Uterus (tissue), 4 donors: ENCODE measurements around the gene LCK. TPM values are rescaled to one million over a fixed set of nuclear protein-coding genes. Genes with fewer than 3 reads are reported as not detected.
A peak's percentile ranks its signal among the peaks of the same experiment; 100 is the strongest.

Experiments used
- DNase-seq, 2 donors: peaks; one replicate each; pipeline ENCODE4 v3.0.0-alpha.2; 2019 to 2020
- H3K27ac ChIP-seq, 2 donors: fragments of 200-600 bp; sonication (generic); 1 replicate in 1 of 2; 2 replicates in 1 of 2; pipeline ENCODE4 v1.5.1; 2016 to 2018
- H3K27me3 ChIP-seq, 2 donors: fragments of 200-600 bp; sonication (generic); one replicate each; pipeline ENCODE4 v1.5.1; 2018 to 2019; ENCODE audit warnings: control low read depth in 1 of 2
- H3K36me3 ChIP-seq, 2 donors: fragments of 200-600 bp; sonication (generic); one replicate each; pipeline ENCODE4 v1.5.1; 2019; ENCODE audit warnings: control low read depth in 1 of 2
- H3K4me1 ChIP-seq, 2 donors: fragments of 200-600 bp; sonication (generic); one replicate each; pipeline ENCODE4 v1.5.1; 2018 to 2019; ENCODE audit warnings: control low read depth in 1 of 2
- H3K4me3 ChIP-seq, 2 donors: fragments of 200-600 bp; sonication (generic); 1 replicate in 1 of 2; 2 replicates in 1 of 2; pipeline ENCODE4 v1.5.1; 2018 to 2019; ENCODE audit warnings: mild to moderate bottlenecking in 1 of 2
- H3K9me3 ChIP-seq, 2 donors: fragments of 200-600 bp; sonication (generic); one replicate each; pipeline ENCODE4 v1.5.1; 2019; ENCODE audit warnings: control low read depth in 1 of 2
- CTCF ChIP-seq, 4 experiments: fragments of 200-600 bp in 2 of 4; fragments of 450-650 bp in 2 of 4; sonication (generic) in 2 of 4; IDR thresholded peaks; one replicate each; pipeline ENCODE4 v1.5.1; 2016 to 2019; ENCODE audit warnings: antibody characterized with exemption in 4 of 4, mild to moderate bottlenecking in 2 of 4, moderate library complexity in 1 of 4
- POLR2A ChIP-seq, 2 donors: fragments of 450-650 bp; IDR thresholded peaks; one replicate each; pipeline ENCODE4 v1.6.1; 2016; ENCODE audit warnings: antibody characterized with exemption in 2 of 2, mild to moderate bottlenecking in 1 of 2, moderate library complexity in 1 of 2
- intact Hi-C: fragments of 100-400 bp; cut with DNase I; formaldehyde crosslinking; loops from one replicate; pipeline ENCODE4 v1.15.1; 2023; ENCODE audit warnings: low total_unique reads
- total RNA-seq, 4 donors: library from RNA; depleted of rRNA in 3 of 4; stranded (reverse); fragments of >200 nt in 3 of 4; gene quantifications; one replicate each; pipeline versions ENCODE4 v1.1.0 to v1.2.4, GENCODE V29; 2014 to 2023
- donor health status: DM: yes; HTN: yes; CAD: no.

The LCK gene
- total RNA-seq, 4 donors from 2014 or later, result 0.26 to 2.0 (median 1.4) TPM

- Histone ChIP-seq H3K27ac (peak overlapping the region; percentile 79 to 85), H3K4me3 (peak overlapping the region; percentile 60 to 68)
These were observed 11.3 kb upstream of the LCK start for GRCh38 chr1:32239790-32240139.

GRCh38 chr1:32240140-32240951 is 10.7 kb upstream of the LCK start:
- H3K4me3 ChIP-seq, result peak overlapping the region; percentile 60 to 68
- intact Hi-C loops, result loop anchor here (10.0 kb wide), 1 partner anchor 74 kb away; no protein-coding TSS in a partner anchor
- DNase-seq, result peak; percentile 79 to 84
- H3K36me3 ChIP-seq, result no peaks in the 10 kb centered on the region
- H3K9me3 ChIP-seq, result no peaks in the 10 kb centered on the region
- H3K27me3 ChIP-seq, result no peaks in the 10 kb centered on the region
- H3K27ac ChIP-seq, result peak overlapping the region; percentile 79 to 85
- H3K4me1 ChIP-seq, result peaks cover 0 to 6% of the 10 kb centered on the region in 2 donors
- TF ChIP-seq POLR2A (IDR thresholded peaks at IDR 0.05) (peak; percentile 57 to 83), CTCF (IDR thresholded peaks at IDR 0.05) (peak; percentile 27 to 43 (median 38))

More at GRCh38 chr1:32239790-32240139, 11.3 kb upstream of the LCK start:
- no peaks in the 10 kb centered on the region for H3K9me3 ChIP-seq
- intact Hi-C loops, result loop anchor here (10.0 kb wide), 1 partner anchor 75 kb away; no protein-coding TSS in a partner anchor
- DNase-seq, result no peak
- H3K27me3 ChIP-seq, result no peaks in the 10 kb centered on the region
- no peaks in the 10 kb centered on the region for H3K36me3 ChIP-seq
- TF ChIP-seq CTCF (IDR thresholded peaks at IDR 0.05), result no peak
- TF ChIP-seq POLR2A (IDR thresholded peaks at IDR 0.05), result no peak
- peaks cover 0 to 6% of the 10 kb centered on the region in 2 donors for H3K4me1 ChIP-seq

- TF ChIP-seq POLR2A (IDR thresholded peaks at IDR 0.05) (no peak), CTCF (IDR thresholded peaks at IDR 0.05) (no peak)
- H3K4me1 ChIP-seq, result peaks cover 0 to 6% of the 10 kb centered on the region in 2 donors
- peak; percentile 52 to 67 for DNase-seq
- intact Hi-C loops, result loop anchor here (10.0 kb wide), 1 partner anchor 74 kb away; no protein-coding TSS in a partner anchor
- H3K27me3 ChIP-seq, result no peaks in the 10 kb centered on the region
- no peaks in the 10 kb centered on the region for H3K9me3 ChIP-seq
- peak overlapping the region; percentile 79 to 85 for H3K27ac ChIP-seq
- no peaks in the 10 kb centered on the region for H3K36me3 ChIP-seq
- H3K4me3 ChIP-seq, result peak overlapping the region; percentile 60 to 68
These were observed 9.9 kb upstream of the LCK start for GRCh38 chr1:32241001-32241763.

- Histone ChIP-seq H3K36me3 (no peaks in the 10 kb centered on the region), H3K27me3 (no peaks in the 10 kb centered on the region), H3K4me3 (no peak overlapping the region), H3K27ac (peak overlapping the region in 1 of 2 donors; percentile 85), H3K9me3 (no peaks in the 10 kb centered on the region), H3K4me1 (peaks cover 0 to 6% of the 10 kb centered on the region in 2 donors)
- intact Hi-C loops, result loop anchor here (10.0 kb wide), 1 partner anchor 72 kb away; no protein-coding TSS in a partner anchor
- TF ChIP-seq POLR2A (IDR thresholded peaks at IDR 0.05), result no peak
- TF ChIP-seq CTCF (IDR thresholded peaks at IDR 0.05), result no peak
- DNase-seq, result peak in 1 of 2 donors; percentile 29
These were observed 8.7 kb upstream of the LCK start for GRCh38 chr1:32242341-32242851.
